Daoy (cell line): ENCODE data around the gene OGDH. TPM values are rescaled to one million over a fixed set of nuclear protein-coding genes. Genes with fewer than 3 reads are reported as not detected.
A peak's percentile ranks its signal among the peaks of the same experiment; 100 is the strongest.
"Not testable (repeated sequence)": the region's sequence is repeated elsewhere in the genome, so short reads cannot be mapped to it uniquely, and the experiment has no call there.

Experiments
- DNase-seq: peaks from one replicate; pipeline ENCODE4 v3.0.0-alpha.2; 2015; ENCODE audit warnings: low read depth
- total RNA-seq: library from RNA; depleted of rRNA; stranded (reverse); fragments of >200 nt; shearing (Covaris generic); gene quantifications from 2 replicates; pipeline ENCODE4 v1.2.3, GENCODE V29; 2014; rRNA removed

The OGDH gene
- total RNA-seq = 66.7 and 77.5 TPM in 2 replicates

- DNase-seq = peak; percentile 100
Observed at GRCh38 chr7:44606341-44607140, at the start of gene OGDH. Gene OGDH (plus strand): TSS chr7:44606627. CDS start chr7:44624344, 17,717 bp downstream.

DNA sequence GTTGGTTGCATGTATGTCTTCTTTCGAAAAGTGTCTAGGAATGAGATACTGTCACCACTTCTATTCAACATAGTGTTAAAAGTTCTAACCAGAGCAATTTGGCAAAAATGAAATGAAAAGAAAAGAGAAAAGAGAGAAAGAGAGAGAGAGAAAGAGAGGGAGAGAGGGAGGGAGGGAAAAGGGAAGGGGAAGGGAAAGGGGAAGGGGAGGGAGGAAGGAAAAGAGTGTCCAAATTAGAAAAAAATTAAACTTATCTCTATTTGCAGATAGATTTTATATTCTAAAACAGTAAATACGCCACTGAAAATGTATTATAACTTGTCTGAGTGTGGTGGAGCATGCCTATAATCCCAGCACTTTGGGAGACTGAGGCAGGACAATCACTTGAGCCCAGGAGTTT lies 48.9 kb upstream of the OGDH start:
- DNase-seq = no peak

DNA sequence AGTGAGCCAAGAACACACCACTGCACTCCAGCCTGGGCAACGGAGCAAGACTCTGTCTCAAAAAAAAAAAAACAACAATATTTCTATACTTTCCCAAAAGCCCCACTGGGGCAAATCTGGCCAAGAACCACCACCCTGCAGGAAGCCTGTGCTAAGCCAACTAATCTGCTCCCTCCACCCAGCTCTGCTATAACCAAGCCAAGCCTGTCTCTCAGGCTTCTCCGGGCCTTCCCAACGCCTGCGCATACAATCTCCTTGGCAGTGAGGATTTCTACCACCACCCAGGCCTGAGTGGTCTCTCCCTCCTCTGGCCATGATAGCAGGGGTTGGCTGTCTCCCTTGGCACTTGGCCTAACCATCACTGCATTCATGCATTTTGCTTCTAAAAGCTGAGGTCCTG lies 46.9 kb upstream of the OGDH start:
- DNase-seq = no peak

DNA sequence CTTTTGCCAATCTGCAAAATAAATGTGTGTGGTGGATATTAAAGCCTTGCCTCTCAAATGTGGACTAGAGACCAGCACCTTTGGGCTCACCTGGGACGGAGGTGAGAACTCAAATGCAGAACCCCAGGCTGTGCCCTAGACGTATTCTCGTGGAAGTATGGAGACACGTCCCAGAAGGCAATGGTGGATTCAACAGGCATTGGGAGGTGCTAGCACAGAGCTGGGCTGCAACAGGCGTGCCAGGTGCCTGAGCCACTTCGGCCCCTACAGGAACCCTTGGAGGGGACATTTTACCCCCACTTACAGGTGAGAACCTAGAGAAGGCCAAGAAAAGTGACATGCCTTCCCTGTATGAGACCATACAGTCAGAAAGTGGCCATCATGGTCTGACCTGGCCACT lies 44.9 kb upstream of the OGDH start:
- no peak for DNase-seq

GRCh38 chr7:44561962-44562621 lies 44.3 kb upstream of the OGDH start:
- DNase-seq = peak; percentile 86

- DNase-seq = not testable (repeated sequence)
Observed at GRCh38 chr7:44562622-44562962, 43.8 kb upstream of the OGDH start.

DNA sequence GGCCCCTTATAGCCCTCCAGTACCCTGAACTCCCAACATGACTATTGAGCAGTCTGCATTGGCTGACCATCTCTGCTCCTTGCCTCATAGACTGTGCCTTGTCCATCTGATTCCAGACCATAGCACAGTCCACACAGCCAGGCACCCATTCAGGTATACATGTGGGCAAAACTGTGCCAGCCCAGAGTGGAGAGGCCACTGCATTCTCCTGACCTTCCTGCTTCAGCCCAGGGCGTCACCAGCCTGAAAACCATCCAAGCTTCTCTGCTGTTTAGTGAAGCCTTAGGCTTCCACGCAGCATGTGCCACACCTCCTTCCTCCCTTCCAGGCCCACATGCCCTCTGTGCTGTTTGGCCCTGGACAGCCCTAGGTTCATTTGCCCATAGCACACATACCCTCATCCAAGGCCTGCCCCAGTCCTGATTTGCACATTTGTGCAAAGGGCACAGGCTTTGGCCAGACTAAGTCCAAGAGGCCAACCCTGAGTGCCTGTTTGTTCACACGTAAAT lies 43.2 kb upstream of the OGDH start:
- peak; percentile 16 for DNase-seq

- DNase-seq = no peak
Observed at GRCh38 chr7:44564606-44565005, 41.8 kb upstream of the OGDH start.

DNA sequence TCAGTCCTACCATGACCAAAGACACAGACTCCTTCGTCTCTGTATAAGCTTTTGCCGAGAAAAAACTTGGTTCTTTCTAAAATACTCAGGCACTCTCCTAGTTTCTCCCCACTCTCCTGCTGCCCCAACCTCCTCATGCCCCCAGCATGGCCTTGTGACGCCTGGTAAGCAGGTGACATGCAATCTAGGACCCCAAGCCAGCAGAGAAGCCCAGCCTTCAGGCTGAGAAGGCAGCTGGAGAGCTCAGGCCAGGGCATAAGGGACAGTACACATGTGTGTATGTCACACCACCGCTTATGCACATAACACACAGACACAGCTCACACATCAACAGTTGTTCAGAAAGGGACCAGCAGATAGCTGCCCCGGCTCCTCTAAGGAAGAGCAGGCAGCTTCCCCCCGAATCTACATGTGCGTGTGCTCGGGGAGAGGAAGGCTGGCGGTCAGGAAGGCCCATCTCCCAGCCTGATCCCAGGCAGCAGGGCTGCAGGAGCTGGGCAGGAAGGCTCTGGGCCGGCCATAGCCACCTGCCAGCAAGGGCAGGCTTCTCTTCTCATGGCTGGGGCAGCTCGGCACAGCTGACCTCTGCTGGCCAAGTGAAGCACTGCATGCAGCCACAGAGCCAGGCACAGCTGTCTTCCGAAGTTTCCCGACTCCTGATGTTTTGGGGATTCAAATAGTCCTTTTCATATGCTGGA lies 41.2 kb upstream of the OGDH start:
- peak; percentile 83 for DNase-seq

DNA sequence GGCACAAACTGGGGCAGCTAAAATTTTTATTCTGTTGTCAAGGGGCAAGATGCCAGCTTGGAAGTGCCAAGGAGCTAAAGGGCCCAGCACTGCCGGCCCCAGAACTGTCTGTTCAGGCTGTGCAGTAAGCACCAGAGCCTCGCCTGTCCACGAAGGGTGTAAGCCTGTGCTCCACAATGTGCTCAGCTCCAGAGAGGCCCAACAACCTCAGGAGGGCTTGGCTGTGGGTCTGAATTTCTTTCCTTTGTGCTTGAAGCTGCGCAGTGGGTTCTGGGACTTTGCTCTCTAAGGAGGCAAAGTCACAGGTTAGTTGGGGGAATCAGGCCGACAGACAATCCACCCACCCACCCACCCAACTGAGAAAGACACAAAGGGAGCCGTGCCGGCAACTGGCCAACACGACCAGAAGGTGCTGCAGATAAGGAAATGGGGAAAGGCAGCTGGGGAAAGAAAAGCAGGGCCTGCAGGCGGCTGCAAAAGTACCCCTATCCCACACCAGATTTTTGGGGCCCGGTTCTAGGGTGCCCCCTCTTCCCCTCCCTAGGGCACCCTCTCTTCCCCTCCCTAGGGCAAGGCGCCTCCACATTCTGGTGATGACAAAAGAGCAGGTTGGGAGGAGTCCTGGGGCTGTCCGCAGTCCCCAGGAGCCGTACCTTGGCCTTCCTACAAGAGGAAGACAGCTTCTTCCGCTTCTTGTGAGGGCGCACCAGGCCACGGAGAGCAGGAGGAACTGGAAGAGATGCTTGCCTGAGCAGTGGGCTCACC lies 40.5 kb upstream of the OGDH start:
- no peak for DNase-seq

DNA sequence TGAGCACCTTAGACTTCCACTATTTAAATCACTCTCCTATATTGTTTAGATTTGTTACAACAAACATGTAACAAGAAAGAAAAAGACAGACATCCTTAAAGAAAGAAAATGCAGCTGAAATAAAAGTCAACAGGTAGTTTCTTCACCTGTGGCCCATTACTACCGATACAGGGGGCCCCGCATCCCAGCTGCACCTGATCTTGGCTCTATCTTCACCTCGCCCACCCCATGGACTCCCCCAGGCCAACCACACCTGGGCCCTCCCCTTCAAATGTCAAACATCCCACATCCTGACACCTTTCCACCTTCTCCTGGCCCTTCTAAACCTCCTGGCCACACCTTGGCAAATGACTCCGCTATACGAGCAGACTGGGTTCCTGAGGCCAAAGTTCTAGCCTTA lies 39.7 kb upstream of the OGDH start:
- no peak for DNase-seq

- no peak for DNase-seq
Observed at GRCh38 chr7:44567884-44568283, 38.5 kb upstream of the OGDH start.

DNA sequence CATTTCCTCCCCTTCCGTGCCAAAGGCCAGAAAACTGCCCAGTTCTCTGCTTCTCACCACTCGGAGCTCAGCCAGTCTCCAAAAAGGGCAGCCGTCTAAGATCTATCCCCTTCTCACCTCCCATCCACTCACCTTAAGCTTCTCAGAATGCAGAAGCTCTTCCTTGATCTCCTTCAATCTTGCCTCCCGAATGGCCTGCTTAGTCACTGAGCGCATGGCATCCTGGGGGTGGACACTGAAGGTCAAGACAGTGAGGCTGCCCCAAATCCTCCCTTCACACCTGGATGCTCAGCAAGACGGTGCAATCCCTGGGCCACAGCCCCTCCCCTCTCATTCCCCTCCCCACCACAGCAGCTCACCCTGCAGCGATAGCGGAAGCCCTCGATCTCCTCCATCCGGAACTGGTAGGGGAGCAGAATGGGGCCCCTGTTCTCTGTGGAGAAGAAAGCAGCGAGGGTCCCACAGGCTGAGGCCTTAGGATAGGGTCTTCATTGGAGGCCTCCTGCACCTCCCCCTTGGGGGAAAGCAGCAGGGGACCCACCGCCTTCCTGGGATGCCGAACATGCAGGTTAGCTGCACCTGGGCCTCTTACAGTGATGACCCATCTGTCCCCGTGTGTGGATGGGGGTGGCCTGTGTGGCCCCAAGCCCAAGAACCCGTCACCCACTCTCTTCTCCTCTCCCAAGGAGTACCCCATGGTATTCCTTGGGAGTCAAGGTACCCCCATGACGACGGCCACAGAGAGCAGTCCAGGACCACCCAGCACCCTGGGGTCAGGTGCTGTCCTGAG lies 37.5 kb upstream of the OGDH start:
- no peak for DNase-seq

- no peak for DNase-seq
Observed at GRCh38 chr7:44569959-44570358, 36.5 kb upstream of the OGDH start.

DNA sequence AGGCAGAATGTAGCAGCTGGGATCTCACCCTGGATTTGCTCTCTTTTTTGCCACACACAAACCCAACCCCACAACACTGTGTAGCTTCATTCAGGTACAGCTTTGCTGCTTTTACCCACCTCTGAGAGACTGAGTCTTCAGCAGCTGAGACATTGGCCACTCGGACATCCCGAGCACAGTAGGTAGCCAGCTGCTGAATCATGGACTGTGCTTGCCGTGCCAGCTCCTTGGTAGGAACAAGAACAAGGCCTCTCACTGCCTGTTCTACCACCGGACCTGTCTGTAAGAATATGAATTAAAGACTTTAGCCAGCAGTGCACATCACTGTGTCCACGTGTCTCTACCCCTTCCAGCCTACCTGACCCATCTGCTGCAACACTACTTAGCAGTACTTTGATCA lies 33.7 kb upstream of the OGDH start:
- DNase-seq = no peak

GRCh38 chr7:44573464-44574286 lies 32.8 kb upstream of the OGDH start, which contains the start of gene DDX56:
Gene DDX56 (minus strand): TSS chr7:44573908. CDS start chr7:44573895, 13 bp downstream.
- DNase-seq = peak; percentile 100

- no peak for DNase-seq
Observed at GRCh38 chr7:44574287-44574872, 32.0 kb upstream of the OGDH start.

- no peak for DNase-seq
Observed at GRCh38 chr7:44575054-44575453, 31.4 kb upstream of the OGDH start.

DNA sequence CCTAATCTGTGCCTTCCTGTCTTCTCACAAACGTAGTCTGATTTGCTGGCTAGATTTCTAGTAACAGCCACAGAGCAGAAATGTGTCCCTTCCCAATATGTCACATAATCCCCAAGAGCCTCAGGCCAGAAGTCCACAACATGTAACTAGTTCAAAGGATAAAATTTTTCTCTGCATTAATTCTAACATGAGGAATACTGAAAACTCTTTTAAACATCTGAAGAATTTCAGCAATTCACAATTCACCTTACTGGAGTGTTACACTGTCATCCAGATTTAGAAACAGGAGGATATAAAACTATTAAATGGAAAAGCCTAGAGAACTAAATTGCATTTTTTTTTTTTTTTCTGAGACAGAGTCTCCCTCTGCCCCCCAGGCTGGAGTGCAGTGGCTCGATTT lies 30.2 kb upstream of the OGDH start:
- DNase-seq = no peak
